Gastroesophageal sphincter (tissue), 3 donors: Measurements from ENCODE around the gene BTBD18.

Source experiments
- POLR2AphosphoS5 ChIP-seq: sonication (generic); formaldehyde crosslinking; IDR thresholded peaks from one replicate; pipeline ENCODE4 v1.6.1; 2017; ENCODE audit warnings: antibody characterized with exemption
- TF ChIP-seq, protein P1 (sequence below), 4 experiments: fragments of 200-600 bp in 2 of 4; fragments of 450-650 bp in 2 of 4; sonication (generic) in 1 of 4; IDR thresholded peaks; one replicate each; pipeline ENCODE4 v1.5.1; 2017 to 2019; ENCODE audit warnings: antibody characterized with exemption in 4 of 4, mild to moderate bottlenecking in 2 of 4, moderate library complexity in 2 of 4

- no peak for TF ChIP-seq POLR2AphosphoS5
- TF ChIP-seq, protein P1, sequence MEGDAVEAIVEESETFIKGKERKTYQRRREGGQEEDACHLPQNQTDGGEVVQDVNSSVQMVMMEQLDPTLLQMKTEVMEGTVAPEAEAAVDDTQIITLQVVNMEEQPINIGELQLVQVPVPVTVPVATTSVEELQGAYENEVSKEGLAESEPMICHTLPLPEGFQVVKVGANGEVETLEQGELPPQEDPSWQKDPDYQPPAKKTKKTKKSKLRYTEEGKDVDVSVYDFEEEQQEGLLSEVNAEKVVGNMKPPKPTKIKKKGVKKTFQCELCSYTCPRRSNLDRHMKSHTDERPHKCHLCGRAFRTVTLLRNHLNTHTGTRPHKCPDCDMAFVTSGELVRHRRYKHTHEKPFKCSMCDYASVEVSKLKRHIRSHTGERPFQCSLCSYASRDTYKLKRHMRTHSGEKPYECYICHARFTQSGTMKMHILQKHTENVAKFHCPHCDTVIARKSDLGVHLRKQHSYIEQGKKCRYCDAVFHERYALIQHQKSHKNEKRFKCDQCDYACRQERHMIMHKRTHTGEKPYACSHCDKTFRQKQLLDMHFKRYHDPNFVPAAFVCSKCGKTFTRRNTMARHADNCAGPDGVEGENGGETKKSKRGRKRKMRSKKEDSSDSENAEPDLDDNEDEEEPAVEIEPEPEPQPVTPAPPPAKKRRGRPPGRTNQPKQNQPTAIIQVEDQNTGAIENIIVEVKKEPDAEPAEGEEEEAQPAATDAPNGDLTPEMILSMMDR (IDR thresholded peaks at IDR 0.05) = no peak
Observed at GRCh38 chr11:57781529-57781943, 29.9 kb upstream of the BTBD18 start.
